ENCODE results near the gene C9orf85.

GRCh38 chr9:71918419-71918818, 7.0 kb downstream of the C9orf85 start:
- TF ChIP-seq CTCF (IDR thresholded peaks at IDR 0.05; ENCODE audit: insufficient read depth, low read length) (no peak), REST (IDR thresholded peaks at IDR 0.05; ENCODE audit: insufficient replicate concordance, low read depth) (no peak), POLR2AphosphoS5 (IDR thresholded peaks at IDR 0.05; ENCODE audit: low read depth) (no peak), GABPA (IDR thresholded peaks at IDR 0.05; ENCODE audit: low read depth) (no peak), SPI1 (IDR thresholded peaks at IDR 0.05; ENCODE audit: borderline replicate concordance, low read depth) (no peak)

All from HL-60 (cell line).